GM12892 (cell line): ENCODE results near the gene GABPB2.

Experiments
- POLR2A ChIP-seq: IDR thresholded peaks from 2 replicates; pipeline ENCODE4 v1.6.1; 2011; ENCODE audit warnings: low read depth, low read length, control low read depth
- POLR2AphosphoS5 ChIP-seq: IDR thresholded peaks from 2 replicates; pipeline ENCODE4 v1.6.1; 2011; ENCODE audit warnings: low read depth, low read length, control low read depth
- TAF1 ChIP-seq: IDR thresholded peaks from 2 replicates; pipeline ENCODE4 v1.6.1; 2011; ENCODE audit warnings: low read depth, mild to moderate bottlenecking, control low read depth, low read length, borderline replicate concordance

GRCh38 chr1:151132335-151133017, 61.9 kb downstream of the GABPB2 start:
- TF ChIP-seq POLR2AphosphoS5 (no peak), POLR2A (no peak), TAF1 (no peak)
